Ishikawa (cell line): ENCODE measurements around the gene PLCL1.

Experiments used
- CEBPB ChIP-seq: IDR thresholded peaks from 2 replicates; pipeline ENCODE4 v1.6.1; 2012
- CREB1 ChIP-seq: IDR thresholded peaks from 2 replicates; pipeline ENCODE4 v1.6.1; 2012; ENCODE audit warnings: low read depth
- EGR1 ChIP-seq: IDR thresholded peaks from 2 replicates; pipeline ENCODE4 v1.6.1; 2012
- EP300 ChIP-seq: IDR thresholded peaks from 2 replicates; pipeline ENCODE4 v1.6.1; 2012; ENCODE audit warnings: borderline replicate concordance
- FOXM1 ChIP-seq: IDR thresholded peaks from 2 replicates; pipeline ENCODE4 v1.6.1; 2012; ENCODE audit warnings: low read depth, borderline replicate concordance
- NFIC ChIP-seq: IDR thresholded peaks from 2 replicates; pipeline ENCODE4 v1.6.1; 2012
- RAD21 ChIP-seq: IDR thresholded peaks from 2 replicates; pipeline ENCODE4 v1.6.1; 2012; ENCODE audit warnings: low read depth
- REST ChIP-seq: IDR thresholded peaks from 2 replicates; pipeline ENCODE4 v1.6.1; 2012; ENCODE audit warnings: low read depth, mild to moderate bottlenecking
- TAF1 ChIP-seq: IDR thresholded peaks from 2 replicates; pipeline ENCODE4 v1.6.1; 2012; ENCODE audit warnings: low read depth, mild to moderate bottlenecking
- TCF12 ChIP-seq: IDR thresholded peaks from 2 replicates; pipeline ENCODE4 v1.6.1; 2012; ENCODE audit warnings: low read depth
- TEAD4 ChIP-seq: IDR thresholded peaks from 2 replicates; pipeline ENCODE4 v1.6.1; 2012
- USF1 ChIP-seq: IDR thresholded peaks from 2 replicates; pipeline ENCODE4 v1.6.1; 2012
- YY1 ChIP-seq: IDR thresholded peaks from 2 replicates; pipeline ENCODE4 v1.6.1; 2012; ENCODE audit warnings: low read depth
- ZBTB7A ChIP-seq: IDR thresholded peaks from 2 replicates; pipeline ENCODE4 v1.6.1; 2012; ENCODE audit warnings: low read depth
- TF ChIP-seq, protein P1 (sequence below): IDR thresholded peaks from 2 replicates; pipeline ENCODE4 v1.6.1; 2012

PLCL1 gene

DNA sequence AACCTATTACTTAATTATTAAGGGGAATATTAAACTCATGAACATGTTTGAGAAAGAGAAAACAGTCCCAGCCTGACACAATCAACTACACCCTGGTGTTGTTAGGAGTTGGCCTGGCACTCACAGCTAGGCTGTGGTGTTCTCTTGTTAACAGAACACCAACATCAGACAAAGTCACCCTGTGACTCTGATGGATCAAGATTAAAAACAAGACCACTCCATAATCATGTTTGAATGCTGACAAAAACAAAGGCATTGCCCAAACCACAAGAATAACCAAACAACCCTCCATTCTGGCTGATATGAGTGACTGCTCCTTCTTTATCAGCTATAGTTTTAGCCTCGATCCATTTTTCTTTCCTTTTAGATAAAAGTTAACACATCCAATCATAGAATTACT, 22.3 kb upstream of the PLCL1 start:
- no peak for TF ChIP-seq CEBPB
- TF ChIP-seq EGR1 = no peak

DNA sequence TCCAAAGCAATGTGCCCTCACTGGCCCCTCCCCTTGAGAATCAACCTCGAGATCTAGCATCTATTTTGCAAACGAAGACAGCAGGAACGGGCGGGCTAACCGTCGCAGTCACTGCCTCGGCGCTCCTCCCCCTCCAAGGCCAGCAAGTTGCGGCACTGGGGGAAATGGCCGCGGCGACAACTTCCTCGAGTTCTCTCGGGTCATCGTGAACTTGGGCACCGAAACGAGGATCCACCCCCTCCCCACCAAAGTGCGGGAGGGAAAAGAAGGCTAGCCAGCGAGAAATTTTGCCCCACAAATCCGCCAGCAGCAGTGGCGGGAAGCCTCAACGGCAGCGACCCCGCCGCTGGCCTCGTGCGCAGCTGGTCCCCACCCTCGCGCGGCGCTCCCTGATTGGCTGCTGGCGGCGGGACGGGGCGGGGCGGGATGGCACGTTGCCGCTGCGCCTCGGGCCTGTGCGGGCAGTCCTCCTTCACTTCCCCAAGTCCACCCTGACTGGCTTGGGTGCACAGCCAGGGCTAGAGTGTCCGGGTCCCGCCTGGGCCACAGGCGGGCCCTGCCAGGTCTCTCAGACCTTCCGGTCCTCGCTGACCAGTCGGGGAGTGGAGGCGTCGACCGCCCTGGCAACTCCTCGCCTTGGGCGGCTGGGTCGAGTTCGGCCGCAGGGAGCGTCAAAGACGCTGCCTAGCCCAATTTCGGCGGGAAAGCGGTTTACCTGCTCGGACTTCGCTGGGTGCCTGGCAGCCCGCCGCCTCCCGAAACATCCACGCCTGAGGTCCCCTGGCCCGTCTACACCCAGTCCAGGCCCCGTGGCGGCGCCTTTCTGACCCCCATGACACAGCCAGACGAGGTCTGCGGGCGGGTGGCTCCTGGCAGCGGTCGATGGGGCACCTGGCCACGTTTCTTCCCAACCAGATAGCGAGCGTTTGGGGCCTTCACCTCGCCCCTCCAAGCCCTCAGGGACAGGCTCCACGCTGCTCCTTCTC, 19.1 kb upstream of the PLCL1 start, which contains the start of gene BOLL:
TSS of gene BOLL (minus strand) at position 364 of the 986 bp plus-strand sequence. CDS start 3,469 bp downstream, outside the sequence.
- TF ChIP-seq REST (no peak), YY1 (no peak), EP300 (no peak), FOXM1 (no peak), NFIC (no peak), TEAD4 (no peak), RAD21 (no peak), ZBTB7A (no peak), USF1 (no peak), CEBPB (no peak), TAF1 (no peak), EGR1 (no peak), CREB1 (no peak), TCF12 (no peak)
- TF ChIP-seq, protein P1, sequence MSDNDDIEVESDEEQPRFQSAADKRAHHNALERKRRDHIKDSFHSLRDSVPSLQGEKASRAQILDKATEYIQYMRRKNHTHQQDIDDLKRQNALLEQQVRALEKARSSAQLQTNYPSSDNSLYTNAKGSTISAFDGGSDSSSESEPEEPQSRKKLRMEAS = no peak

GRCh38 chr2:197786010-197786877, 18.1 kb upstream of the PLCL1 start:
- TF ChIP-seq, protein P1 = no peak
- TF ChIP-seq YY1 (no peak), ZBTB7A (no peak), TEAD4 (no peak), USF1 (no peak), EGR1 (no peak), EP300 (no peak), REST (no peak), RAD21 (no peak), NFIC (no peak)

DNA sequence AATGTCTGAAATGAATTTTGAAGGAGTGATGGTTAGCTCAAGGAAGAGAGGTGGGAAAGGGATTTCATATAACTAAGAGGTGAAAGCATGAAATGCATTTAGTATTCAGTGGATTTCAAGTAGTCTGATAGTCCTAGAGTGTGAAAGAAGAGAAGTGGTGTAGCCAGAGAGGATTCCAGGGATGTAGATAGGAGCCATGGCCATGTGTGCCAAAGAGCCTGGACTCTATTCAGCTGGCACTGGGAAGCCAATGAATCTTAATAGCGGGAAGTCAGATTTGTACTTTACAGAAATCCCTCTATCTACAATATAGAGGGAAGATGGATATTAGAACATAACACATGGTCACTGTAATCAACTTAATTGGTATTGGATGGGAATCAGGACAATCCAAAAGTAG, 10.9 kb upstream of the PLCL1 start:
- TF ChIP-seq CEBPB = no peak
- TF ChIP-seq TCF12 = no peak
- TF ChIP-seq NFIC = no peak
- no peak for TF ChIP-seq YY1
- TF ChIP-seq ZBTB7A = no peak
- TF ChIP-seq TEAD4 = no peak
- TF ChIP-seq, protein P1 = no peak
- TF ChIP-seq CREB1 = no peak
- TF ChIP-seq TAF1 = no peak
- no peak for TF ChIP-seq USF1
- no peak for TF ChIP-seq FOXM1
- TF ChIP-seq REST = no peak
- TF ChIP-seq RAD21 = no peak
- TF ChIP-seq EP300 = no peak
